ENCODE measurements around the gene DESI2. TPM values are rescaled to one million over a fixed set of nuclear protein-coding genes. Genes with fewer than 3 reads are reported as not detected.
"Not testable (repeated sequence)": the region's sequence is repeated elsewhere in the genome, so short reads cannot be mapped to it uniquely, and the experiment has no call there.

Gene DESI2
- total RNA-seq, 3 donors from 2014 or later (not counting 1 experiment from before 2014, with no cell fraction given): 24.1 to 30.5 (median 25.4) TPM

DNA sequence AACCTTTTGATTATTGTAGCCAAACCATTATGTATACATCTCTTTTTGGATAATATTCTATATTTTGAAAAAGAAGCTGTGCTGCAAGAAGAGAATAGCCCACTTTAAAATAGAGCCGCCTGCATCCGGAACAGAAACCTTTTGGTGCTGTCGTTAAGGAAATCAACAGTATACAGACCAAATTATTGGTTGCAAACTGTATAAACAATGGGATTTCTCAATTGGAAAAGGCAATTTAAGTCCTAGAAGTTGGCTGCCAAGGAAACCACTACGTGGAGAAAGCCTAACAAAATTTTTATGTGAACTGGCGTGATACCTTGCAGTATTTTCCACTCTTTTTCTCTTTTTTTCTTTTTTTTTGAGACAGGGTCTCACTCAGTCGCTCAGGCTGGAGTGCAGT, 25.8 kb downstream of the DESI2 start:
- intact Hi-C loops (cut with micrococcal nuclease): no loop called here
- TF ChIP-seq, protein P1, sequence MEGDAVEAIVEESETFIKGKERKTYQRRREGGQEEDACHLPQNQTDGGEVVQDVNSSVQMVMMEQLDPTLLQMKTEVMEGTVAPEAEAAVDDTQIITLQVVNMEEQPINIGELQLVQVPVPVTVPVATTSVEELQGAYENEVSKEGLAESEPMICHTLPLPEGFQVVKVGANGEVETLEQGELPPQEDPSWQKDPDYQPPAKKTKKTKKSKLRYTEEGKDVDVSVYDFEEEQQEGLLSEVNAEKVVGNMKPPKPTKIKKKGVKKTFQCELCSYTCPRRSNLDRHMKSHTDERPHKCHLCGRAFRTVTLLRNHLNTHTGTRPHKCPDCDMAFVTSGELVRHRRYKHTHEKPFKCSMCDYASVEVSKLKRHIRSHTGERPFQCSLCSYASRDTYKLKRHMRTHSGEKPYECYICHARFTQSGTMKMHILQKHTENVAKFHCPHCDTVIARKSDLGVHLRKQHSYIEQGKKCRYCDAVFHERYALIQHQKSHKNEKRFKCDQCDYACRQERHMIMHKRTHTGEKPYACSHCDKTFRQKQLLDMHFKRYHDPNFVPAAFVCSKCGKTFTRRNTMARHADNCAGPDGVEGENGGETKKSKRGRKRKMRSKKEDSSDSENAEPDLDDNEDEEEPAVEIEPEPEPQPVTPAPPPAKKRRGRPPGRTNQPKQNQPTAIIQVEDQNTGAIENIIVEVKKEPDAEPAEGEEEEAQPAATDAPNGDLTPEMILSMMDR (IDR thresholded peaks at IDR 0.05): no peak

DNA sequence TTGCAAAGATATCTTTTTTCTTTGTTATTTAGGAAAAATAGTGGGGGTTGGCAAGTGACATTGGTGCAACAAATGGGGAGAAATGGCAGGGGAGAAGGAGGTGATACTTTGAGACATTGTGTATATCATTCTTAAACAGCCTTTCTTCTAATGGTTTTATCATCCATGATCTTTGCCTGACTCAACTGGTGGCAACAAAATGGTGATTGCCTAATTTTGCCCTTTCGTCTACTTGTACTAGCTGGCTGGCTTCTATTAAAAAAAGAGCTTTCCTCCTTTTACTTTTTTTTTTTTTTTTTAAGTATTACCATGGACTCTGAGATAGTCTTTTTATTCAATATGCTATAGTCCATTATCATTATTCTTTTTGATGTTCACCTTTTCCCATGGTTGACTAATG, 27.7 kb downstream of the DESI2 start:
- Mint-ChIP-seq H3K4me3 (no peak overlapping the region), H3K4me1 (peaks cover 21 to 28% of the 10 kb centered on the region in 2 donors), H3K9me3 (no peaks in the 10 kb centered on the region), H3K36me3 (no peaks in the 10 kb centered on the region), H3K27me3 (ENCODE audit: low read depth in 2 of 2) (no peaks in the 10 kb centered on the region), H3K27ac (no peak overlapping the region)
- Histone ChIP-seq H3K27ac (ENCODE audit: low read length) (no peak overlapping the region), H3K9me3 (ENCODE audit: control insufficient read depth, insufficient read depth, low read length) (no peaks in the 10 kb centered on the region), H3K27me3 (ENCODE audit: control insufficient read depth, insufficient read depth, low read length) (no peaks in the 10 kb centered on the region), H3K36me3 (ENCODE audit: control insufficient read depth, insufficient read depth, low read length) (no peaks in the 10 kb centered on the region), H3K4me3 (ENCODE audit: low read length) (no peak overlapping the region), H3K4me1 (ENCODE audit: control insufficient read depth, insufficient read depth, low read length) (no peaks in the 10 kb centered on the region)
- DNase-seq: no peak
- TF ChIP-seq, protein P1 (IDR thresholded peaks at IDR 0.05): no peak
- intact Hi-C loops (cut with micrococcal nuclease): no loop called here
- no peak for ATAC-seq
- WGBS (ENCODE audit: insufficient coverage): 100% methylated on average over 1 of the region's 1 CpG

More for the DNA sequence above, 25.8 kb downstream of the DESI2 start:
- no peaks in the 10 kb centered on the region for H3K36me3 ChIP-seq (ENCODE audit: control insufficient read depth, insufficient read depth, low read length)
- H3K4me1 Mint-ChIP-seq: peaks cover 33 to 37% of the 10 kb centered on the region in 2 donors
- no peaks in the 10 kb centered on the region for H3K27me3 Mint-ChIP-seq (ENCODE audit: low read depth in 2 of 2)
- no peak overlapping the region for H3K4me3 ChIP-seq (ENCODE audit: low read length)
- no peaks in the 10 kb centered on the region for H3K27me3 ChIP-seq (ENCODE audit: control insufficient read depth, insufficient read depth, low read length)
- no peak overlapping the region for H3K4me3 Mint-ChIP-seq
- no peaks in the 10 kb centered on the region for H3K36me3 Mint-ChIP-seq
- no peak overlapping the region for H3K27ac ChIP-seq (ENCODE audit: low read length)
- no peaks in the 10 kb centered on the region for H3K4me1 ChIP-seq (ENCODE audit: control insufficient read depth, insufficient read depth, low read length)
- H3K9me3 ChIP-seq (ENCODE audit: control insufficient read depth, insufficient read depth, low read length): no peaks in the 10 kb centered on the region
- WGBS (ENCODE audit: insufficient coverage): 79% methylated on average over 6 of the region's 6 CpGs
- H3K27ac Mint-ChIP-seq: no peak overlapping the region
- no peaks in the 10 kb centered on the region for H3K9me3 Mint-ChIP-seq
- ATAC-seq (no peak), DNase-seq (no peak)

DNA sequence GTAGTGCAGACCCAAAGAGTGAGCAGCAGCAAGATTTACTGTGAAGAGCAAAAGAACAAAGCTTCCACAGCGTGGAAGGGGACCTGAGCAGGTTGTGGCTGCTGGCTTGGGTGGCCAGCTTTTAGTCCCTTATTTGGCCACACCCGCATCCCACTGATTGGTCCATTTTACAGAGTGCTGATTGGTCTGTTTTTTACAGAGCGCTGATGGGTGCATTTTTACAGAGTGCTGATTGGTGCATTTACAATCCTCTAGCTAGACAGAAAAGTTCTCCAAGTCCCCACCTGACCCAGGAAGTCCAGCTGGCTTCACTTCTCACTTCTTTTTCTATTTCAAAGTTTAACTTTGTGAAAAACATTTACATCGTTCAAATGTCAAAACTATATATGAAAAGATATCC, 29.2 kb downstream of the DESI2 start:
- DNase-seq; H3K4me1 ChIP-seq (ENCODE audit: control insufficient read depth, insufficient read depth, low read length); H3K36me3 ChIP-seq (ENCODE audit: control insufficient read depth, insufficient read depth, low read length); H3K9me3 ChIP-seq (ENCODE audit: control insufficient read depth, insufficient read depth, low read length); H3K27me3 Mint-ChIP-seq (ENCODE audit: low read depth in 2 of 2); H3K4me3 ChIP-seq (ENCODE audit: low read length); H3K27me3 ChIP-seq (ENCODE audit: control insufficient read depth, insufficient read depth, low read length); intact Hi-C loops (cut with micrococcal nuclease); H3K4me3 Mint-ChIP-seq; ATAC-seq; H3K9me3 Mint-ChIP-seq; H3K27ac Mint-ChIP-seq; H3K27ac ChIP-seq (ENCODE audit: low read length); H3K36me3 Mint-ChIP-seq: not testable (repeated sequence)
- 96% methylated on average over 4 of the region's 4 CpGs for WGBS (ENCODE audit: insufficient coverage)
- peaks cover 20 to 28% of the 10 kb centered on the region in 2 donors for H3K4me1 Mint-ChIP-seq

DNA sequence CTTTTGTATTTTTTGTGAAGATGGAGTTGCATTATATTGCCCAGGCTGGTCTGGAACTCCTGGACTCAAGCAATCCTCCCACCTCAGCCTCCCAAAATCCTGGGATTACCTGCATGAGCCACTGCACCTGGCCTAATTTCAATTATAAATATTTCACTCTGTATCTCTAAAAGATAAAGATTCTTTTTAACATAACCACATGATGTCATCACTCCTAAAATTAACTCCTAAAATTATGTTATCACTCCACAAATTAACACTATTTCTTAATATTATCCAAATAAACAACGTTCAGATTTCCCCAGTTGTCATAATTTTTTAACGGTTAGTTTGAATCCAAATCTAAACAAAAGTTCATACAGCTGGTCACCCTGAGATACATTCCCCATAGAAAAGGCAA, 43.0 kb downstream of the DESI2 start:
- no peaks in the 10 kb centered on the region for H3K4me1 Mint-ChIP-seq
- no peaks in the 10 kb centered on the region for H3K9me3 ChIP-seq (ENCODE audit: control insufficient read depth, insufficient read depth, low read length)
- TF ChIP-seq, protein P1 (IDR thresholded peaks at IDR 0.05): no peak
- no peak for DNase-seq
- H3K9me3 Mint-ChIP-seq: peaks cover 0 to 4% of the 10 kb centered on the region in 2 donors
- no peak overlapping the region for H3K27ac Mint-ChIP-seq
- H3K27me3 ChIP-seq (ENCODE audit: control insufficient read depth, insufficient read depth, low read length): no peaks in the 10 kb centered on the region
- peaks cover 48% of the 10 kb centered on the region for H3K36me3 ChIP-seq (ENCODE audit: control insufficient read depth, insufficient read depth, low read length)
- no peaks in the 10 kb centered on the region for H3K27me3 Mint-ChIP-seq (ENCODE audit: low read depth in 2 of 2)
- H3K36me3 Mint-ChIP-seq: peaks cover 26% of the 10 kb centered on the region
- H3K4me1 ChIP-seq (ENCODE audit: control insufficient read depth, insufficient read depth, low read length): no peaks in the 10 kb centered on the region
- ATAC-seq: no peak
- 100% methylated on average over 2 of the region's 2 CpGs for WGBS (ENCODE audit: insufficient coverage)
- no peak overlapping the region for H3K4me3 ChIP-seq (ENCODE audit: low read length)
- no peak overlapping the region for H3K27ac ChIP-seq (ENCODE audit: low read length)
- no peak overlapping the region for H3K4me3 Mint-ChIP-seq
- intact Hi-C loops (cut with micrococcal nuclease): no loop called here
